Breast epithelium (tissue), 4 donors: Measurements from ENCODE around the gene SYF2. TPM values are rescaled to one million over a fixed set of nuclear protein-coding genes. Genes with fewer than 3 reads are reported as not detected.
"Not testable (repeated sequence)": the region's sequence is repeated elsewhere in the genome, so short reads cannot be mapped to it uniquely, and the experiment has no call there.

ENCODE experiments used
- DNase-seq, 2 donors: peaks; one replicate each; pipeline ENCODE4 v3.0.0-alpha.2; 2019; ENCODE audit warnings: low spot score in 2 of 2
- H3K27ac ChIP-seq, 2 donors: fragments of 200-600 bp; sonication (generic) in 1 of 2; one replicate each; pipeline ENCODE4 v1.5.1; 2016 to 2019; ENCODE audit warnings: mild to moderate bottlenecking in 1 of 2
- H3K27me3 ChIP-seq, 2 donors: fragments of 200-600 bp; sonication (generic) in 1 of 2; one replicate each; pipeline versions ENCODE4 v1.5.1 to v1.6.0; 2017 to 2019; ENCODE audit warnings: control low read depth in 1 of 2, mild to moderate bottlenecking in 1 of 2
- H3K36me3 ChIP-seq: fragments of 200-600 bp; one replicate; pipeline ENCODE4 v1.5.1; 2019
- H3K4me1 ChIP-seq, 2 donors: fragments of 200-600 bp; sonication (generic); one replicate each; pipeline ENCODE4 v1.5.1; 2016 to 2019; ENCODE audit warnings: control low read depth in 1 of 2
- H3K4me3 ChIP-seq, 3 donors: fragments of 200-600 bp; sonication (generic); 1 replicate in 2 of 3; 2 replicates in 1 of 3; pipeline ENCODE4 v1.5.1; 2016 to 2019; ENCODE audit warnings: mild to moderate bottlenecking in 3 of 3, moderate library complexity in 2 of 3
- H3K9me3 ChIP-seq, 2 donors: fragments of 200-600 bp; sonication (generic) in 1 of 2; one replicate each; pipeline ENCODE4 v1.5.1; 2016 to 2019; ENCODE audit warnings: control low read depth in 1 of 2
- POLR2A ChIP-seq: fragments of 450-650 bp; IDR thresholded peaks from one replicate; pipeline ENCODE4 v1.6.1; 2016; ENCODE audit warnings: antibody characterized with exemption, mild to moderate bottlenecking, moderate library complexity
- POLR2AphosphoS5 ChIP-seq, 3 donors: sonication (generic); formaldehyde crosslinking; IDR thresholded peaks; one replicate each; pipeline ENCODE4 v1.6.1; 2017; ENCODE audit warnings: antibody characterized with exemption in 3 of 3
- intact Hi-C: fragments of 100-400 bp; cut with DNase I; formaldehyde crosslinking; loops from one replicate; pipeline ENCODE4 v1.15.1; 2023; ENCODE audit warnings: low total_unique reads
- total RNA-seq, 3 donors: library from RNA; depleted of rRNA; stranded (reverse); fragments of >200 nt; gene quantifications; one replicate each; pipeline ENCODE4 v1.1.0, GENCODE V29; 2016
- TF ChIP-seq, protein P1 (sequence below), 3 donors: fragments of 450-650 bp; IDR thresholded peaks; one replicate each; pipeline ENCODE4 v1.5.1; 2016 to 2017; ENCODE audit warnings: antibody characterized with exemption in 3 of 3, mild to moderate bottlenecking in 3 of 3, moderate library complexity in 3 of 3

The SYF2 gene
- total RNA-seq, 3 donors from 2014 or later: 61.3 to 85.0 (median 83.6) TPM

DNA sequence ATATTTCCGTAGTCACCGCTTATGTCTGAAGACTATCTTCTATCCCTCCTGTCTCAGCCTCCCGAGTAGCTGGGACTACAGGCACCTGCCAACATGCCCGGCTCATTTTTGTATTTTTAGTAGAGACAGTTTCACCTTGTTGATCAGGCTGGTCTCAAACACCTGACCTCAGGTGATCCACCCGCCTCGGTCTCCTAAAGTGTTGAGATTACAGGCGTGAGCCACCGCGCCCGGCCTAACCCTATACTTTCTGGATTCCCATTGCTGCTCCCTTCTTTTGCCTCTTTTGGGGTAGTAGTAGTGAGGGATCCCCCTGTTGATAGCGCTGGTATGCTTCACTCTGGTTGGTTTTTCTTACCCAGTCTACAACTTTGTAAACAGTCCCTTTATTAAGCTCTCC, 5.7 kb upstream of the SYF2 start:
- Histone ChIP-seq H3K27me3 (no peaks in the 10 kb centered on the region), H3K4me1 (peaks cover 7 to 14% of the 10 kb centered on the region in 2 donors), H3K9me3 (no peaks in the 10 kb centered on the region), H3K4me3 (no peak overlapping the region), H3K36me3 (no peaks in the 10 kb centered on the region), H3K27ac (peak overlapping the region; percentile 54 to 76)
- intact Hi-C loops: no loop called here
- no peak for DNase-seq
- TF ChIP-seq POLR2A (no peak), POLR2AphosphoS5 (IDR thresholded peaks at IDR 0.05) (no peak)
- TF ChIP-seq, protein P1, sequence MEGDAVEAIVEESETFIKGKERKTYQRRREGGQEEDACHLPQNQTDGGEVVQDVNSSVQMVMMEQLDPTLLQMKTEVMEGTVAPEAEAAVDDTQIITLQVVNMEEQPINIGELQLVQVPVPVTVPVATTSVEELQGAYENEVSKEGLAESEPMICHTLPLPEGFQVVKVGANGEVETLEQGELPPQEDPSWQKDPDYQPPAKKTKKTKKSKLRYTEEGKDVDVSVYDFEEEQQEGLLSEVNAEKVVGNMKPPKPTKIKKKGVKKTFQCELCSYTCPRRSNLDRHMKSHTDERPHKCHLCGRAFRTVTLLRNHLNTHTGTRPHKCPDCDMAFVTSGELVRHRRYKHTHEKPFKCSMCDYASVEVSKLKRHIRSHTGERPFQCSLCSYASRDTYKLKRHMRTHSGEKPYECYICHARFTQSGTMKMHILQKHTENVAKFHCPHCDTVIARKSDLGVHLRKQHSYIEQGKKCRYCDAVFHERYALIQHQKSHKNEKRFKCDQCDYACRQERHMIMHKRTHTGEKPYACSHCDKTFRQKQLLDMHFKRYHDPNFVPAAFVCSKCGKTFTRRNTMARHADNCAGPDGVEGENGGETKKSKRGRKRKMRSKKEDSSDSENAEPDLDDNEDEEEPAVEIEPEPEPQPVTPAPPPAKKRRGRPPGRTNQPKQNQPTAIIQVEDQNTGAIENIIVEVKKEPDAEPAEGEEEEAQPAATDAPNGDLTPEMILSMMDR (IDR thresholded peaks at IDR 0.05): no peak

DNA sequence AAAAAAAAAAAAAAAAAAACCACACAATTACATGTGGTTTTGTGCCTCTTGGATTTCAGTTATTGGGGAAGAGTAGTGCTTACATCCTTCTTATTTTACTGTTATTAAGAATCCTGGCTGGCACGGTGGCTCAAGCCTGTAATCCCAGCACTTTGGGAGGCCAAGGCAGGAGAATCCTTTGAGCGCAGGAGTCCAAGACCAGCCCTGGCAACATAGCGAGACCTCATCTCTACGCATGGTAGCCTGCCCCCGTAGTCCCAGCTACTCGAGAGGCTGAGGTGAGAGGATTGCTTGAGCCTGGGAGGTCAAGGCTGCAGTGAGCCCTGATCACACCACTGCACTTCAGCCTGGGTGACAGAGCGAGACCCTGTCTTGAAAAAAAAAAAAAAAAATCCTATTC, 4.0 kb upstream of the SYF2 start:
- H3K4me3 ChIP-seq, H3K27me3 ChIP-seq, intact Hi-C loops, H3K36me3 ChIP-seq, H3K9me3 ChIP-seq, DNase-seq: not testable (repeated sequence)
- Histone ChIP-seq H3K4me1 (peaks cover 7 to 18% of the 10 kb centered on the region in 2 donors), H3K27ac (peak overlapping the region in 1 of 2 donors; percentile 76)

DNA sequence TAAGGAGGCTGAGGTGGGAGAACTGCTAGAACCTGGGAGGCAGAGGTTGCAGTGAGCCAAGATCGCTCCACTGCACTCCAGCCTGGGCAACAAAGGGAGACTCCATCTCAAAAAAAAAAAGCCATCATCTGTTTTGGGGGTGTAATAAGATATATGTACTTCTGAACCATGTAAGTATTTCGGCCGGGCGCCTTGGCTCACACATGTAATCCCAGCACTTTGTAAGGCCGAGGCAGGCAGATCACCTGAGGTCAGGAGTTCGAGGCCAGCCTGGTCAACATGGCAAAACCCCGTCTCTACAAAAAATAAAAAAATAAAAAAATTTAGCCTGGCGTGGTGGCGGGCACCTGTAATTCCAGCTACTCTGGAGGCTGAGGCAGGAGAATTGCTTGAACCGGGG, 3.1 kb upstream of the SYF2 start:
- H3K9me3 ChIP-seq, H3K27ac ChIP-seq, H3K4me3 ChIP-seq, intact Hi-C loops, H3K27me3 ChIP-seq, H3K36me3 ChIP-seq, DNase-seq: not testable (repeated sequence)
- peaks cover 2 to 17% of the 10 kb centered on the region in 2 donors for H3K4me1 ChIP-seq

DNA sequence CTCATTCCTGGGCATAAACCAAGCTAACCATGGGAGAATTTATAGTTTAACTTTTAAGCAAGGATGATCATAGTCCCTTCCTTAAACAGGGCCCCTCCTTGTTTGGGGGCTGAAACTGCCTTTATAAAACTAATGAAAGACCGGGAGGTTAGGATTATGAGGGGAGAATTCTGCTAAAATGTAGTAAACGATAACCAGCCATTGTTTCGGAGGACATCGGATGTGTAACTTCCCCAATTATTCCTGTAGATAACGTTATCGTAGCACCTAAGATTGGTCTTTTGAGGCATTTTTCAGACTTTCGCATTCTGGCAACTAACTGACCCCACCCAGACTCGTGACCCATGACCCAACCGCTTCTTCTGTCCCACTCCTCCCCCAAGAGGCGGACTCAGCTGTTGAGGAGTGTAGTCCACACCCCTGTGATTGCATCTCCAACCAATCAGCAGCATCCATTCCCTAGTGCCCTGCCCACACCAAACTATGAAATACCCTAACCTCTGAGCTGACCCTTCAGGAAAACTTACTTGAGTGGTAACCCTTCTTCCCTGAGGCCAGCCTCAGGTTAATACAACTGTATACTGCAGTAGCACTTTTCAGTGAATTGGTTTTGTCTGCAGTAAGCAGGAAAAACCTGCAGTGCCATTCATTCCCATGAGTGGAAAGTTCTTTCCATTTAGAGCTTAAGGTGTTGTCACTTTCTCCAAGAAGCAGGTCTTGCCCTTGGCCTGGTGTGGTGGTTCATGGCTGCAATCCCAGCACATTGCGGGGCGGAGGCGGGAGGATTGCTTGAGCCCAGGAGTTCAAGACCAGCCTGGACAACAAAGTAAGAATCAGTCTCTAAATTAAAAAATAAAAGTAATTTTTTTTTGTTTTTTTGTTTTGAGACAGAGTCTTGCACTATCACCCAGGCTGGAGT, 823 bp upstream of the SYF2 start:
- peaks cover 0 to 14% of the 10 kb centered on the region in 2 donors for H3K4me1 ChIP-seq
- intact Hi-C loops: no loop called here

DNA sequence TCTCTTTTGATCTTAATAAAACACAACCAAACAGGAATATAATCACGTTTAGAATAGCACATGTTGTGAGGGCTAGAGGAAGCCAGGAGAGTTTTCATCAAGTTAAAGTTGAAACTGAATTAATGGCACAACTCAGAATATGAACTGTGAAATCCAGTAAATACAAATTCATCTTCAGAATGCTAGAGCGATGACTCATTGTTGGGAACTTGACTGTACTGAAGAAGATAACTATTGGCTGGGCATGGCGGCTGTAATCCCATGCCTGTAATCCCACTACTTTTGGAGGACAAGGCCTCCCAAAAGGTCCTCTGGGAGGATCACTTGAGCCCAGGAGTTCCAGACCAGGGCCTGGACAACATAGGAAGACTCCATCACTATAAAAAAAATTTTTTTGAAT, 8.8 kb downstream of the SYF2 start:
- TF ChIP-seq POLR2A (no peak), POLR2AphosphoS5 (IDR thresholded peaks at IDR 0.05) (no peak)
- TF ChIP-seq, protein P1 (IDR thresholded peaks at IDR 0.05): no peak
- Histone ChIP-seq H3K27me3 (no peaks in the 10 kb centered on the region), H3K27ac (no peak overlapping the region), H3K36me3 (no peaks in the 10 kb centered on the region), H3K4me1 (no peaks in the 10 kb centered on the region), H3K9me3 (no peaks in the 10 kb centered on the region), H3K4me3 (no peak overlapping the region)
- DNase-seq: no peak
- intact Hi-C loops: no loop called here

More for the DNA sequence above, 823 bp upstream of the SYF2 start:
- no peaks in the 10 kb centered on the region for H3K36me3 ChIP-seq
- no peaks in the 10 kb centered on the region for H3K27me3 ChIP-seq
- no peaks in the 10 kb centered on the region for H3K9me3 ChIP-seq
- peak; percentile 61 to 82 for DNase-seq
- peak in 2 of 3 donors; percentile 5 to 50 for TF ChIP-seq POLR2AphosphoS5 (IDR thresholded peaks at IDR 0.05)
- TF ChIP-seq, protein P1 (IDR thresholded peaks at IDR 0.05): no peak
- H3K4me3 ChIP-seq: peak overlapping the region; percentile 90 to 95 (median 94)
- peak overlapping the region; percentile 97 for H3K27ac ChIP-seq

DNA sequence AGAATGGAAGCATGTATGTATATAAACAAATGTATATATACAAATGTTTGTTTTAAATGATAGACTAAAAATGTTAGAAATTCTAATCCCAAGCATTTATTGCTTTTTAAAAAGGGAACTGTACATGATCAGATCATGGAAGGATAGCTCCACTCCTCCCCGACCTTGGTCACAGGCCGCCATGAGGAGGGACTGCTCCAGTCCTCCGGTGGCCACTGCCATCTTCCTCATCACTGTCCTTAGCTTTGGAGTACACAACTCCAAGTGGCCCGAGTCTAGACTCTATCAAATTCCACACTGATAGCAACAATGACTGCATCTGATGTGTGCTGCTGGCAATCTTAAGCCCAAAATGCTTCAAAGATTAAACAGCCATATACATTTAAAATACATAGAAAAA, 9.7 kb downstream of the SYF2 start:
- Histone ChIP-seq H3K27me3 (no peaks in the 10 kb centered on the region), H3K36me3 (no peaks in the 10 kb centered on the region)
- intact Hi-C loops: no loop called here

More for the DNA sequence above, 9.7 kb downstream of the SYF2 start:
- no peak for DNase-seq
- TF ChIP-seq, protein P1 (IDR thresholded peaks at IDR 0.05): no peak
- no peak for TF ChIP-seq POLR2AphosphoS5 (IDR thresholded peaks at IDR 0.05)
- no peak for TF ChIP-seq POLR2A
- no peak overlapping the region for H3K27ac ChIP-seq
- H3K4me3 ChIP-seq: no peak overlapping the region
- no peaks in the 10 kb centered on the region for H3K4me1 ChIP-seq
- no peaks in the 10 kb centered on the region for H3K9me3 ChIP-seq
